SK-N-SH (cell line): ENCODE measurements around the gene DIAPH2. TPM values are rescaled to one million over a fixed set of nuclear protein-coding genes. Genes with fewer than 3 reads are reported as not detected.

Source experiments
- CTCF ChIA-PET: fragments of 300-600, 350-600 bp; formaldehyde crosslinking; extraction: SDS; loops from one replicate; lab custom pipeline; 2021; lab: Yijun Ruan, JAX
- POLR2A ChIA-PET: fragments of 350-600 bp; sonication (Branson Sonifier 250); formaldehyde crosslinking; extraction: SDS; loops from one replicate; lab custom pipeline; 2020; ENCODE audit warnings: antibody characterized with exemption, inconsistent platforms; lab: Yijun Ruan, JAX
- DNase-seq: peaks from one replicate; pipeline ENCODE4 v3.0.0; 2012
- H2AFZ ChIP-seq: fragments of 200-600 bp; sonication (generic); 2 replicates; pipeline ENCODE4 v1.8.1; 2016; ENCODE audit warnings: antibody characterized with exemption, mild to moderate bottlenecking, low read depth
- H3F3A ChIP-seq: fragments of 200-600 bp; sonication (generic); replicated peaks from 2 replicates; pipeline ENCODE3; 2016; ENCODE audit warnings: antibody characterized with exemption, mild to moderate bottlenecking; ENCODE audit not compliant: insufficient read depth
- H3K27ac ChIP-seq, 2 experiments: fragments of 200-500 bp in 1 of 2; fragments of 200-600 bp in 1 of 2; sonication (Bioruptor generic) in 1 of 2; sonication (generic), shearing (Covaris generic) in 1 of 2; 2 replicates each; pipeline versions ENCODE4 v1.5.1 to v1.6.1; 2014 to 2016; ENCODE audit warnings: low read depth in 2 of 2, inconsistent platforms in 1 of 2, low read length in 1 of 2, mild to moderate bottlenecking in 1 of 2, mixed read lengths in 1 of 2
- H3K27me3 ChIP-seq: fragments of 200-600 bp; sonication (generic), shearing (Covaris generic); 2 replicates; pipeline ENCODE4 v1.6.1; 2016; ENCODE audit warnings: mixed run types; ENCODE audit not compliant: insufficient read depth
- H3K36me3 ChIP-seq, 2 experiments: fragments of 200-500 bp in 1 of 2; fragments of 200-600 bp in 1 of 2; sonication (Bioruptor generic) in 1 of 2; sonication (generic) in 1 of 2; replicated peaks in 1 of 2; 2 replicates each; pipeline versions ENCODE3 to v1.5.1; 2014 to 2016; ENCODE audit warnings: low read length in 1 of 2, mild to moderate bottlenecking in 1 of 2; ENCODE audit not compliant: insufficient read depth in 2 of 2, control insufficient read depth in 1 of 2
- H3K4me1 ChIP-seq, 2 experiments: fragments of 200-500 bp in 1 of 2; fragments of 200-600 bp in 1 of 2; sonication (Bioruptor generic) in 1 of 2; sonication (generic), shearing (Covaris generic) in 1 of 2; 2 replicates each; pipeline versions ENCODE4 v1.5.1 to v1.6.1; 2014 to 2016; ENCODE audit warnings: low read depth in 1 of 2, low read length in 1 of 2, mixed run types in 1 of 2; ENCODE audit not compliant: insufficient read depth in 2 of 2, control insufficient read depth in 1 of 2
- H3K4me2 ChIP-seq: fragments of 200-600 bp; sonication (generic), shearing (Covaris generic); 2 replicates; pipeline ENCODE4 v1.6.1; 2017; ENCODE audit warnings: mixed run types
- H3K4me3 ChIP-seq, 2 experiments: fragments of 200-500 bp in 1 of 2; fragments of 200-600 bp in 1 of 2; sonication (Bioruptor generic) in 1 of 2; sonication (generic), shearing (Covaris generic) in 1 of 2; 2 replicates each; pipeline versions ENCODE4 v1.5.1 to v1.8.1; 2014 to 2016; ENCODE audit warnings: low read depth in 2 of 2, inconsistent platforms in 1 of 2, low read length in 1 of 2, mild to moderate bottlenecking in 1 of 2, mixed read lengths in 1 of 2, moderate library complexity in 1 of 2
- H3K79me2 ChIP-seq: fragments of 200-600 bp; sonication (generic); 2 replicates; pipeline ENCODE4 v1.8.1; 2017; ENCODE audit warnings: mild to moderate bottlenecking; ENCODE audit not compliant: insufficient read depth
- H3K9ac ChIP-seq: fragments of 200-600 bp; sonication (generic); 2 replicates; pipeline ENCODE4 v1.6.1; 2017; ENCODE audit warnings: mixed run types
- H3K9me2 ChIP-seq: fragments of 200-600 bp; sonication (generic); 2 replicates; pipeline ENCODE4 v1.6.1; 2017; ENCODE audit warnings: mixed run types
- H3K9me3 ChIP-seq: fragments of 200-600 bp; sonication (generic); 2 replicates; pipeline ENCODE4 v1.6.1; 2017; ENCODE audit warnings: mixed run types, mild to moderate bottlenecking, moderate library complexity
- H4K20me1 ChIP-seq: fragments of 200-600 bp; sonication (generic); 2 replicates; pipeline ENCODE4 v1.6.1; 2017; ENCODE audit warnings: mild to moderate bottlenecking, mixed run types; ENCODE audit not compliant: insufficient read depth
- CHD2 ChIP-seq: fragments of 150-350 bp; IDR thresholded peaks from 2 replicates; pipeline ENCODE4 v1.6.1; 2018; ENCODE audit warnings: low read length; ENCODE audit not compliant: partially characterized antibody
- CTCF ChIP-seq: fragments of 200-600 bp; sonication (generic); IDR thresholded peaks from 2 replicates; pipeline ENCODE4 v1.6.1; 2017; ENCODE audit warnings: antibody characterized with exemption, mild to moderate bottlenecking, moderate library complexity
- ELF1 ChIP-seq: IDR thresholded peaks from 2 replicates; pipeline ENCODE4 v1.4.0; 2012
- EP300 ChIP-seq, 2 experiments: IDR thresholded peaks; 2 replicates each; pipeline versions ENCODE4 v1.4.0 to v1.6.1; 2012; ENCODE audit warnings: borderline replicate concordance in 1 of 2, low read depth in 1 of 2, low read length in 1 of 2
- EZH2phosphoT487 ChIP-seq: fragments of 200-600 bp; sonication (generic); IDR thresholded peaks from 2 replicates; pipeline ENCODE4 v1.6.1; 2017; ENCODE audit warnings: low read depth, mixed run types, mild to moderate bottlenecking, antibody characterized with exemption, moderate library complexity, borderline replicate concordance
- FOXJ3 ChIP-seq: sonication (generic); formaldehyde crosslinking; IDR thresholded peaks from 2 replicates; pipeline ENCODE4 v1.5.1; 2020; ENCODE audit warnings: mild to moderate bottlenecking, missing genetic modification reagents
- FOXM1 ChIP-seq: IDR thresholded peaks from 2 replicates; pipeline ENCODE4 v1.4.0; 2012; ENCODE audit warnings: low read depth, mild to moderate bottlenecking
- GABPA ChIP-seq: IDR thresholded peaks from 2 replicates; pipeline ENCODE4 v1.4.0; 2012; ENCODE audit warnings: low read depth, mild to moderate bottlenecking
- GATA2 ChIP-seq: sonication (generic); formaldehyde crosslinking; IDR thresholded peaks from 2 replicates; pipeline ENCODE4 v1.5.0; 2020; ENCODE audit warnings: mild to moderate bottlenecking, missing genetic modification reagents
- IRF3 ChIP-seq: fragments of 150-350 bp; IDR thresholded peaks from 2 replicates; pipeline ENCODE4 v1.6.1; 2016; ENCODE audit warnings: mild to moderate bottlenecking, low read depth, low read length
- JUND ChIP-seq: IDR thresholded peaks from 2 replicates; pipeline ENCODE4 v1.4.0; 2012
- MAX ChIP-seq: IDR thresholded peaks from 2 replicates; pipeline ENCODE4 v1.4.0; 2012; ENCODE audit warnings: low read depth
- MEF2A ChIP-seq: IDR thresholded peaks from 2 replicates; pipeline ENCODE4 v1.4.0; 2012; ENCODE audit warnings: low read depth, borderline replicate concordance
- NFIC ChIP-seq: IDR thresholded peaks from 2 replicates; pipeline ENCODE4 v1.4.0; 2012; ENCODE audit warnings: borderline replicate concordance
- NRF1 ChIP-seq: IDR thresholded peaks from 2 replicates; pipeline ENCODE4 v1.6.1; 2012; ENCODE audit warnings: low read depth, mild to moderate bottlenecking, low read length
- PBX3 ChIP-seq: IDR thresholded peaks from 2 replicates; pipeline ENCODE4; 2012
- RAD21 ChIP-seq: IDR thresholded peaks from 2 replicates; pipeline ENCODE4 v1.6.1; 2012; ENCODE audit warnings: mild to moderate bottlenecking, low read length
- SIN3A ChIP-seq: IDR thresholded peaks from 2 replicates; pipeline ENCODE4 v1.6.1; 2012; ENCODE audit warnings: low read depth, mild to moderate bottlenecking, low read length, moderate library complexity, borderline replicate concordance
- SMC3 ChIP-seq: IDR thresholded peaks from 2 replicates; pipeline ENCODE4 v1.6.1; 2012; ENCODE audit warnings: low read depth, low read length, improper control_type of control experiment
- TAF1 ChIP-seq: IDR thresholded peaks from 2 replicates; pipeline ENCODE4 v1.6.1; 2012; ENCODE audit warnings: low read depth, mild to moderate bottlenecking, low read length, moderate library complexity, borderline replicate concordance
- WGBS: methylation state at CpG from one replicate; pipeline ENCODE4 v1.1.6; 2017; ENCODE audit warnings: low lambda C conversion rate; 5-methylcytosine and 5-hydroxymethylcytosine counted together
- polyA plus RNA-seq, 3 experiments: library from polyadenylated mRNA; depleted of rRNA; stranded (reverse); fragments of >200 nt; gene quantifications; 2 replicates each; pipeline ENCODE4 v1.2.3, GENCODE V29; 2012

DIAPH2 gene
- polyA plus RNA-seq, 1 of the 3 experiments (the other 2 are of a cell fraction), result 1.1 TPM

GRCh38 chrX:97494756-97495372 is 810.2 kb downstream of the DIAPH2 start:
- TF ChIP-seq NRF1 (no peak), ELF1 (no peak), MAX (no peak), SMC3 (no peak), FOXJ3 (CRISPR knock-in tag) (no peak), MEF2A (no peak), CTCF (no peak), JUND (no peak), FOXM1 (no peak), GATA2 (CRISPR knock-in tag) (no peak), GABPA (no peak), SIN3A (no peak), EP300 (IDR thresholded peaks at IDR 0.05; ENCODE audit: borderline replicate concordance in 1 of 2, low read depth in 1 of 2, low read length in 1 of 2) (no peak), PBX3 (no peak), TAF1 (no peak), IRF3 (no peak), RAD21 (no peak), CHD2 (no peak), EZH2phosphoT487 (no peak), NFIC (no peak)
- Histone ChIP-seq H3K4me1 (no peaks in the 10 kb centered on the region), H3K79me2 (no peaks in the 10 kb centered on the region), H3K9ac (no peak overlapping the region), H4K20me1 (no peaks in the 10 kb centered on the region), H3K9me3 (no peaks in the 10 kb centered on the region), H3F3A (peaks cover 4% of the 10 kb centered on the region), H3K4me3 (no peak overlapping the region), H3K27ac (no peak overlapping the region), H2AFZ (no peak overlapping the region), H3K9me2 (no peaks in the 10 kb centered on the region), H3K27me3 (no peaks in the 10 kb centered on the region), H3K4me2 (no peak overlapping the region), H3K36me3 (no peaks in the 10 kb centered on the region)
- ChIA-PET CTCF (no interaction called here), POLR2A (no interaction called here)
- WGBS, result 38% methylated on average over 1 of the region's 1 CpG
- DNase-seq, result no peak
